ENCODE data around the gene ORAI3. TPM values are rescaled to one million over a fixed set of nuclear protein-coding genes. Genes with fewer than 3 reads are reported as not detected.

ORAI3 gene
- total and polyA plus RNA-seq, 2 of the 13 experiments (the other 11 are each of a cell fraction or from before 2014, with no cell fraction given), result 11.4 to 32.0 TPM

DNA sequence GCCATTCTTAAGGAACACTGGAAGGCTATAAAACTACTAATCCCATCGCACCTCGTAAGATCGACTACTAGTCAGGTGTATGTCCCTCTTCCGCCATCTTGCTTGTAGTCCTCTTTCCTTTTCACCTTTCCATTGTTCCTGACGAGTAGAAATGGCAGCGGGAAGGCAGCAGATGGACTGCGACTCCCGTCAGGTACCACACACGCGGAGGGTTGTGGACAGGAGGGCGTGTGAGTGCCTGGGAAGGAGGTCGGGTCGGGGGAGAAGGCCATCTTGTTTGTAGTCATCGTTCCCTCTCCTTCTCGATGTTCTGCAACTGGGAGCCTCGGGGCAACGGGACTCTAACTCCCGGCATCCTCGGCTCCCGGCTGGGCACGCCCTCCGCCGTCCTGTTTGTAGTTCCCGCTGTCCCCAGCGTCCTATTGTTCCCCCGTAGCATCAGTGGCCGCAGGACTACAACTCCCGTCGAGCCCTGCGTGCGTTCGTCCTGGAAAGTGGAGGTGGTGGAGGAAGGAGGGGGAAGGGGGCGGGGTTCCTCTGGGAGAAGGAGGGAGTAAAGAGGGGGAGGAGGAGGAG is 25.8 kb upstream of the ORAI3 start (continued):
- TF ChIP-seq ZBTB3 (CRISPR knock-in tag; IDR thresholded peaks at IDR 0.05; ENCODE audit: borderline replicate concordance, low read depth), result no peak
- TF ChIP-seq NFIC (IDR thresholded peaks at IDR 0.05; ENCODE audit: low read length), result no peak
- TF ChIP-seq, protein P1, sequence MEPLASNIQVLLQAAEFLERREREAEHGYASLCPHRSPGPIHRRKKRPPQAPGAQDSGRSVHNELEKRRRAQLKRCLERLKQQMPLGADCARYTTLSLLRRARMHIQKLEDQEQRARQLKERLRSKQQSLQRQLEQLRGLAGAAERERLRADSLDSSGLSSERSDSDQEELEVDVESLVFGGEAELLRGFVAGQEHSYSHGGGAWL (CRISPR knock-in tag; IDR thresholded peaks at IDR 0.05), result no peak
- no peak for TF ChIP-seq HNRNPK (IDR thresholded peaks at IDR 0.05; ENCODE audit: low read depth, low read length, poor library complexity, severe bottlenecking)
- no peak for TF ChIP-seq ZC3H13 (CRISPR knock-in tag; IDR thresholded peaks at IDR 0.05)
- no peak for TF ChIP-seq KLF15 (CRISPR knock-in tag; IDR thresholded peaks at IDR 0.05; ENCODE audit: borderline replicate concordance)
- peak; percentile 21; the same call in 1 of the 2 replicates for TF ChIP-seq SOX13 (IDR thresholded peaks at IDR 0.05)
- TF ChIP-seq SOX13 (CRISPR knock-in tag; conservative IDR thresholded peaks at IDR 0.05 in 1 of 2, IDR thresholded peaks at IDR 0.05 in 1 of 2), result peak in 1 of 2 experiments; percentile 73; a peak in 2 of 4 replicates
- peak; percentile 99 for TF ChIP-seq SP4 (CRISPR knock-in tag; IDR thresholded peaks at IDR 0.05)
- TF ChIP-seq CENPX (CRISPR knock-in tag; IDR thresholded peaks at IDR 0.05), result no peak
- TF ChIP-seq PRMT3 (CRISPR knock-in tag; IDR thresholded peaks at IDR 0.05; ENCODE audit: borderline replicate concordance, low read depth), result no peak
- no peak for TF ChIP-seq ZNF20 (CRISPR knock-in tag; IDR thresholded peaks at IDR 0.05)
- no peak for TF ChIP-seq ZNF619 (CRISPR knock-in tag; IDR thresholded peaks at IDR 0.05)
- TF ChIP-seq, protein P2, sequence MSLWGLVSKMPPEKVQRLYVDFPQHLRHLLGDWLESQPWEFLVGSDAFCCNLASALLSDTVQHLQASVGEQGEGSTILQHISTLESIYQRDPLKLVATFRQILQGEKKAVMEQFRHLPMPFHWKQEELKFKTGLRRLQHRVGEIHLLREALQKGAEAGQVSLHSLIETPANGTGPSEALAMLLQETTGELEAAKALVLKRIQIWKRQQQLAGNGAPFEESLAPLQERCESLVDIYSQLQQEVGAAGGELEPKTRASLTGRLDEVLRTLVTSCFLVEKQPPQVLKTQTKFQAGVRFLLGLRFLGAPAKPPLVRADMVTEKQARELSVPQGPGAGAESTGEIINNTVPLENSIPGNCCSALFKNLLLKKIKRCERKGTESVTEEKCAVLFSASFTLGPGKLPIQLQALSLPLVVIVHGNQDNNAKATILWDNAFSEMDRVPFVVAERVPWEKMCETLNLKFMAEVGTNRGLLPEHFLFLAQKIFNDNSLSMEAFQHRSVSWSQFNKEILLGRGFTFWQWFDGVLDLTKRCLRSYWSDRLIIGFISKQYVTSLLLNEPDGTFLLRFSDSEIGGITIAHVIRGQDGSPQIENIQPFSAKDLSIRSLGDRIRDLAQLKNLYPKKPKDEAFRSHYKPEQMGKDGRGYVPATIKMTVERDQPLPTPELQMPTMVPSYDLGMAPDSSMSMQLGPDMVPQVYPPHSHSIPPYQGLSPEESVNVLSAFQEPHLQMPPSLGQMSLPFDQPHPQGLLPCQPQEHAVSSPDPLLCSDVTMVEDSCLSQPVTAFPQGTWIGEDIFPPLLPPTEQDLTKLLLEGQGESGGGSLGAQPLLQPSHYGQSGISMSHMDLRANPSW (CRISPR knock-in tag; IDR thresholded peaks at IDR 0.05; ENCODE audit: borderline replicate concordance), result no peak
- TF ChIP-seq, protein P3, sequence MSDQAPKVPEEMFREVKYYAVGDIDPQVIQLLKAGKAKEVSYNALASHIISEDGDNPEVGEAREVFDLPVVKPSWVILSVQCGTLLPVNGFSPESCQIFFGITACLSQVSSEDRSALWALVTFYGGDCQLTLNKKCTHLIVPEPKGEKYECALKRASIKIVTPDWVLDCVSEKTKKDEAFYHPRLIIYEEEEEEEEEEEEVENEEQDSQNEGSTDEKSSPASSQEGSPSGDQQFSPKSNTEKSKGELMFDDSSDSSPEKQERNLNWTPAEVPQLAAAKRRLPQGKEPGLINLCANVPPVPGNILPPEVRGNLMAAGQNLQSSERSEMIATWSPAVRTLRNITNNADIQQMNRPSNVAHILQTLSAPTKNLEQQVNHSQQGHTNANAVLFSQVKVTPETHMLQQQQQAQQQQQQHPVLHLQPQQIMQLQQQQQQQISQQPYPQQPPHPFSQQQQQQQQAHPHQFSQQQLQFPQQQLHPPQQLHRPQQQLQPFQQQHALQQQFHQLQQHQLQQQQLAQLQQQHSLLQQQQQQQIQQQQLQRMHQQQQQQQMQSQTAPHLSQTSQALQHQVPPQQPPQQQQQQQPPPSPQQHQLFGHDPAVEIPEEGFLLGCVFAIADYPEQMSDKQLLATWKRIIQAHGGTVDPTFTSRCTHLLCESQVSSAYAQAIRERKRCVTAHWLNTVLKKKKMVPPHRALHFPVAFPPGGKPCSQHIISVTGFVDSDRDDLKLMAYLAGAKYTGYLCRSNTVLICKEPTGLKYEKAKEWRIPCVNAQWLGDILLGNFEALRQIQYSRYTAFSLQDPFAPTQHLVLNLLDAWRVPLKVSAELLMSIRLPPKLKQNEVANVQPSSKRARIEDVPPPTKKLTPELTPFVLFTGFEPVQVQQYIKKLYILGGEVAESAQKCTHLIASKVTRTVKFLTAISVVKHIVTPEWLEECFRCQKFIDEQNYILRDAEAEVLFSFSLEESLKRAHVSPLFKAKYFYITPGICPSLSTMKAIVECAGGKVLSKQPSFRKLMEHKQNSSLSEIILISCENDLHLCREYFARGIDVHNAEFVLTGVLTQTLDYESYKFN (CRISPR knock-in tag; conservative IDR thresholded peaks at IDR 0.05), result no peak
- no peak for TF ChIP-seq DNMT3B (CRISPR knock-in tag; conservative IDR thresholded peaks at IDR 0.05)
- TF ChIP-seq, protein P4, sequence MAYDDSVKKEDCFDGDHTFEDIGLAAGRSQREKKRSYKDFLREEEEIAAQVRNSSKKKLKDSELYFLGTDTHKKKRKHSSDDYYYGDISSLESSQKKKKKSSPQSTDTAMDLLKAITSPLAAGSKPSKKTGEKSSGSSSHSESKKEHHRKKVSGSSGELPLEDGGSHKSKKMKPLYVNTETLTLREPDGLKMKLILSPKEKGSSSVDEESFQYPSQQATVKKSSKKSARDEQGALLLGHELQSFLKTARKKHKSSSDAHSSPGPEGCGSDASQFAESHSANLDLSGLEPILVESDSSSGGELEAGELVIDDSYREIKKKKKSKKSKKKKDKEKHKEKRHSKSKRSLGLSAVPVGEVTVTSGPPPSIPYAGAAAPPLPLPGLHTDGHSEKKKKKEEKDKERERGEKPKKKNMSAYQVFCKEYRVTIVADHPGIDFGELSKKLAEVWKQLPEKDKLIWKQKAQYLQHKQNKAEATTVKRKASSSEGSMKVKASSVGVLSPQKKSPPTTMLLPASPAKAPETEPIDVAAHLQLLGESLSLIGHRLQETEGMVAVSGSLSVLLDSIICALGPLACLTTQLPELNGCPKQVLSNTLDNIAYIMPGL (CRISPR knock-in tag; IDR thresholded peaks at IDR 0.05; ENCODE audit: borderline replicate concordance in 1 of 2, low read depth in 1 of 2), result peak in 1 of 2 experiments; percentile 47; a peak in 1 of 4 replicates
- no peak for TF ChIP-seq ZNF850 (CRISPR knock-in tag; conservative IDR thresholded peaks at IDR 0.05)
- TF ChIP-seq, protein P5, sequence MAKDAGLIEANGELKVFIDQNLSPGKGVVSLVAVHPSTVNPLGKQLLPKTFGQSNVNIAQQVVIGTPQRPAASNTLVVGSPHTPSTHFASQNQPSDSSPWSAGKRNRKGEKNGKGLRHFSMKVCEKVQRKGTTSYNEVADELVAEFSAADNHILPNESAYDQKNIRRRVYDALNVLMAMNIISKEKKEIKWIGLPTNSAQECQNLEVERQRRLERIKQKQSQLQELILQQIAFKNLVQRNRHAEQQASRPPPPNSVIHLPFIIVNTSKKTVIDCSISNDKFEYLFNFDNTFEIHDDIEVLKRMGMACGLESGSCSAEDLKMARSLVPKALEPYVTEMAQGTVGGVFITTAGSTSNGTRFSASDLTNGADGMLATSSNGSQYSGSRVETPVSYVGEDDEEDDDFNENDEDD (CRISPR knock-in tag; IDR thresholded peaks at IDR 0.05; ENCODE audit: borderline replicate concordance), result no peak
